NCI-H146 treated with DMSO at 0.1 percent for 48 hours (cell line): ENCODE data around the gene YAP1.
"Not testable (repeated sequence)": the region's sequence is repeated elsewhere in the genome, so short reads cannot be mapped to it uniquely, and the experiment has no call there.

Source experiments
- DNase-seq: peaks from one replicate; lab custom pipeline; 2025; ENCODE audit not compliant: unreplicated experiment; lab: John Stamatoyannopoulos, UW

YAP1 gene

GRCh38 chr11:102237096-102237735 is 127.0 kb downstream of the YAP1 start:
- no peak for DNase-seq

GRCh38 chr11:102238391-102238821 is 128.2 kb downstream of the YAP1 start:
- DNase-seq: no peak

- no peak for DNase-seq
Measured at GRCh38 chr11:102239448-102239847, 129.2 kb downstream of the YAP1 start.

GRCh38 chr11:102239911-102240310 is 129.7 kb downstream of the YAP1 start:
- no peak for DNase-seq

- DNase-seq: no peak
Measured at GRCh38 chr11:102240502-102240901, 130.3 kb downstream of the YAP1 start.

GRCh38 chr11:102241026-102241425 is 130.8 kb downstream of the YAP1 start:
- DNase-seq: no peak

- no peak for DNase-seq
Measured at GRCh38 chr11:102243399-102243884, 133.2 kb downstream of the YAP1 start.

- DNase-seq: no peak
Measured at GRCh38 chr11:102244681-102245409, 134.6 kb downstream of the YAP1 start.

- no peak for DNase-seq
Measured at GRCh38 chr11:102251423-102251822, 141.2 kb downstream of the YAP1 start.

GRCh38 chr11:102252339-102252891 is 142.2 kb downstream of the YAP1 start:
- no peak for DNase-seq

- DNase-seq: no peak
Measured at GRCh38 chr11:102253020-102253715, 142.9 kb downstream of the YAP1 start.

- no peak for DNase-seq
Measured at GRCh38 chr11:102254047-102254446, 143.8 kb downstream of the YAP1 start.

GRCh38 chr11:102256251-102256650 is 146.0 kb downstream of the YAP1 start:
- no peak for DNase-seq

- DNase-seq: no peak
Measured at GRCh38 chr11:102260241-102260640, 150.0 kb downstream of the YAP1 start.

GRCh38 chr11:102263379-102264003 is 153.2 kb downstream of the YAP1 start:
- DNase-seq: no peak

- not testable (repeated sequence) for DNase-seq
Measured at GRCh38 chr11:102264704-102265103, 154.5 kb downstream of the YAP1 start.

GRCh38 chr11:102266099-102266498 is 155.9 kb downstream of the YAP1 start:
- no peak for DNase-seq

- DNase-seq: no peak
Measured at GRCh38 chr11:102267609-102268008, 157.4 kb downstream of the YAP1 start.

GRCh38 chr11:102268083-102268984 is 158.1 kb downstream of the YAP1 start:
- peak; percentile 82 for DNase-seq

GRCh38 chr11:102268985-102269470 is 158.8 kb downstream of the YAP1 start:
- DNase-seq: no peak
